WTC11 (cell line): ENCODE data around the gene PPP1R3C. TPM values are rescaled to one million over a fixed set of nuclear protein-coding genes. Genes with fewer than 3 reads are reported as not detected.

Experiments used
- ATAC-seq: fragments of 200-7000 bp; cut with Tn5 transposase; 2 replicates; pipeline ENCODE4 v1.10.0; 2021; ENCODE audit warnings: mild to moderate bottlenecking, moderate library complexity
- CTCF ChIA-PET: fragments of 300-600 bp; sonication (Branson Sonifier 250); formaldehyde crosslinking; loops from one replicate; lab custom pipeline; 2021; ENCODE audit warnings: antibody characterized with exemption; lab: Charles Lee
- POLR2A ChIA-PET: fragments of 350-600 bp; sonication (Branson Sonifier 250); formaldehyde crosslinking; loops from one replicate; lab custom pipeline; 2021; ENCODE audit warnings: antibody characterized with exemption; lab: Charles Lee
- DNase-seq: peaks from one replicate; pipeline ENCODE4 v3.0.0; 2021; ENCODE audit warnings: low spot score
- H3K27ac Mint-ChIP-seq: 2 replicates; pipeline ENCODE4 v1.8.0; 2021; ENCODE audit warnings: mixed read lengths
- H3K27me3 Mint-ChIP-seq: 2 replicates; pipeline ENCODE4 v1.8.0; 2021; ENCODE audit warnings: low read depth, mild to moderate bottlenecking, moderate library complexity, mixed read lengths
- H3K36me3 Mint-ChIP-seq: 2 replicates; pipeline ENCODE4 v1.8.0; 2021; ENCODE audit warnings: mixed read lengths
- H3K4me1 Mint-ChIP-seq: 2 replicates; pipeline ENCODE4 v1.8.0; 2022; ENCODE audit warnings: mixed read lengths
- H3K4me3 Mint-ChIP-seq: 2 replicates; pipeline ENCODE4 v1.8.0; 2021; ENCODE audit warnings: mild to moderate bottlenecking, moderate library complexity, mixed read lengths
- H3K9me3 Mint-ChIP-seq: 2 replicates; pipeline ENCODE4 v1.8.0; 2021; ENCODE audit warnings: mixed read lengths
- AFF4 ChIP-seq: sonication (generic); formaldehyde crosslinking; IDR thresholded peaks from 2 replicates; pipeline ENCODE4 v1.8.1; 2023; ENCODE audit warnings: mild to moderate bottlenecking, missing genetic modification reagents, borderline replicate concordance
- ARID4B ChIP-seq: sonication (generic); formaldehyde crosslinking; IDR thresholded peaks from 2 replicates; pipeline ENCODE4 v1.8.0; 2023; ENCODE audit warnings: missing genetic modification reagents, mild to moderate bottlenecking, borderline replicate concordance
- ELF4 ChIP-seq: sonication (generic); formaldehyde crosslinking; IDR thresholded peaks from 2 replicates; pipeline ENCODE4 v1.8.1; 2022; ENCODE audit warnings: low read depth, mild to moderate bottlenecking, moderate library complexity, missing genetic modification reagents
- FOXP1 ChIP-seq: sonication (generic); formaldehyde crosslinking; IDR thresholded peaks from 2 replicates; pipeline ENCODE4 v1.8.0; 2022; ENCODE audit warnings: missing genetic modification reagents, mild to moderate bottlenecking, moderate library complexity, borderline replicate concordance
- FOXP4 ChIP-seq: sonication (generic); formaldehyde crosslinking; IDR thresholded peaks from 2 replicates; pipeline ENCODE4 v1.8.0; 2022; ENCODE audit warnings: mild to moderate bottlenecking, missing genetic modification reagents
- GABPB1 ChIP-seq: sonication (generic); formaldehyde crosslinking; IDR thresholded peaks from 2 replicates; pipeline ENCODE4 v1.8.1; 2023; ENCODE audit warnings: mild to moderate bottlenecking, missing genetic modification reagents
- STAT6 ChIP-seq: sonication (generic); formaldehyde crosslinking; conservative IDR thresholded peaks from 2 replicates; pipeline ENCODE4 v1.8.1; 2023; ENCODE audit warnings: mild to moderate bottlenecking, low read depth, missing genetic modification reagents, moderate library complexity
- ZBTB43 ChIP-seq: sonication (generic); formaldehyde crosslinking; IDR thresholded peaks from 2 replicates; pipeline ENCODE4 v1.8.1; 2023; ENCODE audit warnings: mild to moderate bottlenecking, missing genetic modification reagents
- ZNF121 ChIP-seq: sonication (generic); formaldehyde crosslinking; IDR thresholded peaks from 2 replicates; pipeline ENCODE4 v1.8.0; 2023; ENCODE audit warnings: missing genetic modification reagents
- ZNF281 ChIP-seq: sonication (generic); formaldehyde crosslinking; IDR thresholded peaks from 2 replicates; pipeline ENCODE4 v1.8.0; 2023; ENCODE audit warnings: mild to moderate bottlenecking, missing genetic modification reagents
- ZNF425 ChIP-seq: fragments of 250-450 bp; sonication (Bioruptor Pico); conservative IDR thresholded peaks from 2 replicates; pipeline ENCODE4 v1.9.0; 2021; ENCODE audit warnings: mild to moderate bottlenecking
- total RNA-seq: library from RNA; stranded (reverse); gene quantifications from 3 replicates; pipeline ENCODE4 v1.2.3, GENCODE V29; 2021

Gene PPP1R3C
- total RNA-seq, 1 experiment from 2014 or later = 1.5 TPM

GRCh38 chr10:91602868-91603568 lies 29.9 kb downstream of the PPP1R3C start:
- Mint-ChIP-seq H3K27me3 (no peaks in the 10 kb centered on the region), H3K36me3 (no peaks in the 10 kb centered on the region), H3K4me1 (no peaks in the 10 kb centered on the region; the same call in 1 of the 2 replicates)
- no peak for DNase-seq
- POLR2A ChIA-PET = no interaction called here
- no peak for ATAC-seq
- TF ChIP-seq ZNF121 (no peak), FOXP1 (CRISPR knock-in tag) (no peak), ZNF281 (CRISPR knock-in tag) (no peak), ARID4B (no peak), GABPB1 (no peak), ZBTB43 (CRISPR knock-in tag) (no peak), STAT6 (no peak), AFF4 (no peak), FOXP4 (CRISPR knock-in tag) (no peak), ZNF425 (CRISPR knock-in tag) (no peak), ELF4 (CRISPR knock-in tag) (no peak)
- TF ChIP-seq, all 79 proteins: peak for 0
- CTCF ChIA-PET = no interaction called here
- H3K9me3 Mint-ChIP-seq = peaks cover 13% of the 10 kb centered on the region
- H3K4me3 Mint-ChIP-seq = no peak overlapping the region
- no peak overlapping the region for H3K27ac Mint-ChIP-seq
